Hematopoietic multipotent progenitor cell treated with erythropoietin and hydrocortisone succinate and interleukin-3 and kit ligand, for 8 days (in vitro differentiated cells): ENCODE data around the gene ODAD3.
"Not testable (repeated sequence)": the region's sequence is repeated elsewhere in the genome, so short reads cannot be mapped to it uniquely, and the experiment has no call there.

Source experiments
- DNase-seq: peaks from one replicate; pipeline ENCODE4 v3.0.0-alpha.2; 2015

Gene ODAD3

GRCh38 chr19:11401808-11402543 is 32.9 kb downstream of the ODAD3 start:
- DNase-seq: no peak

GRCh38 chr19:11400798-11401197 is 34.1 kb downstream of the ODAD3 start:
- no peak for DNase-seq

- DNase-seq: no peak
Measured at GRCh38 chr19:11399667-11400066, 35.3 kb downstream of the ODAD3 start.

- DNase-seq: no peak
Measured at GRCh38 chr19:11397089-11397610, 37.8 kb downstream of the ODAD3 start.

GRCh38 chr19:11390933-11391680 is 43.8 kb downstream of the ODAD3 start:
- no peak for DNase-seq

- no peak for DNase-seq
Measured at GRCh38 chr19:11390359-11390758, 44.6 kb downstream of the ODAD3 start.

- no peak for DNase-seq
Measured at GRCh38 chr19:11387162-11388034, 47.5 kb downstream of the ODAD3 start.

- peak; percentile 41 for DNase-seq
Measured at GRCh38 chr19:11384778-11385129, 50.2 kb downstream of the ODAD3 start.

GRCh38 chr19:11383706-11384048 is 51.2 kb downstream of the ODAD3 start:
- DNase-seq: no peak

- DNase-seq: peak; percentile 90
Measured at GRCh38 chr19:11382898-11383705, 51.8 kb downstream of the ODAD3 start.

- DNase-seq: peak; percentile 98
Measured at GRCh38 chr19:11380653-11381537, 54.0 kb downstream of the ODAD3 start.

GRCh38 chr19:11379857-11380350 is 55.0 kb downstream of the ODAD3 start:
- DNase-seq: no peak

- DNase-seq: not testable (repeated sequence)
Measured at GRCh38 chr19:11379269-11379845, 55.6 kb downstream of the ODAD3 start.

- peak; percentile 46 for DNase-seq
Measured at GRCh38 chr19:11378319-11379189, 56.4 kb downstream of the ODAD3 start.

- DNase-seq: no peak
Measured at GRCh38 chr19:11377756-11378155, 57.2 kb downstream of the ODAD3 start.

GRCh38 chr19:11377237-11377636 is 57.7 kb downstream of the ODAD3 start:
- DNase-seq: peak; percentile 70

- peak; percentile 70 for DNase-seq
Measured at GRCh38 chr19:11375143-11375948, 59.6 kb downstream of the ODAD3 start.

- DNase-seq: peak; percentile 100
Measured at GRCh38 chr19:11374433-11375142, 60.3 kb downstream of the ODAD3 start, which contains the start of gene SWSAP1. TSS of gene SWSAP1 (plus strand) at chr19:11374666. CDS start at chr19:11374681, 15 bp downstream.
